ENCODE results near the gene FGB.

- TF ChIP-seq CTCF (conservative IDR thresholded peaks at IDR 0.05; ENCODE audit: low read depth, low read length): no peak
- TF ChIP-seq EZH2 (IDR thresholded peaks at IDR 0.05; ENCODE audit: borderline replicate concordance, low read depth, low read length, poor library complexity, severe bottlenecking): no peak
These were observed 43.6 kb upstream of the FGB start for GRCh38 chr4:154519214-154519613.
